GM12878 (cell line): ENCODE results near the gene ARHGEF26.

Source experiments
- ETV6 ChIP-seq, 2 experiments: fragments of 450-650 bp in 1 of 2; IDR thresholded peaks in 1 of 2; conservative IDR thresholded peaks in 1 of 2; 2 replicates each; pipeline ENCODE4 v1.6.1; 2014; ENCODE audit warnings: antibody characterized with exemption in 1 of 2, borderline replicate concordance in 1 of 2, low read depth in 1 of 2, mild to moderate bottlenecking in 1 of 2, moderate library complexity in 1 of 2
- NR2C1 ChIP-seq: fragments of 450-650 bp; IDR thresholded peaks from 2 replicates; pipeline ENCODE4 v1.6.1; 2017; ENCODE audit warnings: antibody characterized with exemption, mild to moderate bottlenecking, moderate library complexity
- POLR2A ChIP-seq: IDR thresholded peaks from 2 replicates; pipeline ENCODE4 v1.6.1; 2011; ENCODE audit warnings: low read depth, mild to moderate bottlenecking, low read length
- ZNF384 ChIP-seq: IDR thresholded peaks from 2 replicates; pipeline ENCODE4 v1.6.1; 2012; ENCODE audit warnings: low read depth, mild to moderate bottlenecking, low read length, improper control_type of control experiment, borderline replicate concordance
- TF ChIP-seq, protein P1 (sequence below): IDR thresholded peaks from 2 replicates; pipeline ENCODE4 v1.6.1; 2011; ENCODE audit warnings: borderline replicate concordance, low read depth, mild to moderate bottlenecking, moderate library complexity, low read length; ENCODE audit not compliant: insufficient read depth, poor library complexity, severe bottlenecking
- TF ChIP-seq, protein P2 (sequence below): fragments of 150-350 bp; IDR thresholded peaks from 2 replicates; pipeline ENCODE4 v1.6.1; 2016; ENCODE audit warnings: low read depth, low read length
- TF ChIP-seq, protein P3 (sequence below): IDR thresholded peaks from 2 replicates; pipeline ENCODE4 v1.6.1; 2011; ENCODE audit warnings: low read depth, mild to moderate bottlenecking, low read length, moderate library complexity, borderline replicate concordance; ENCODE audit errors: extremely low read depth

DNA sequence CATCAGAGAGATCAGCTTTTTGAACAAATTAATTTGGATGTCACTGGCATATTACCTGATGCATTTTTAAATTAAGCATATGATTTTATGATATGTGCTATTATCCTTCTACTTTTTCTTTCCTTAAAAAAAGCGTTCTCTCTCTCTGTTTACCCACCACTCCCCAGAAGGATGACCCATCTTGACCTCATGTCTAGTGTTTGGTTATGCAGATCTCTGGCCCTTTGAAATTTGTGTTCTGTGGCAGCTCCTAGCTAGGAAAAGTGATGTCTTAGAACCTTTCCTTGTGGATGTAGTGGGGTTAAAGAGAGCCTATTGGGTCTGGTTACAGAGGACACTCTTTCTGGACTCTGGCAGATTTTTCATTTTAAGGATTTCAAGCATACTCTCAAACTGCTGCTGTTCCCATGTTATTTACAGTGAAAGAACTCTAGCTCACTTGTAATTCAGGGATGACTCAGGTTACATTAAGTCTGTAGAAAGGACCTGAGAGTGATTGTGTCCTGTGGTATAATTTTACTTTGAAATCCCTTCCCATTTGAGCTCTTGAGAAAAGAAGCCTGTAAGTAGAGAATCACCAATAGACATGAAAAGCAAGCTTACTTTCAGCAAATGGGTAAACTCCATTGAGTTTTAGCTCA lies 23.8 kb downstream of the ARHGEF26 start:
- TF ChIP-seq POLR2A (no peak), NR2C1 (no peak), ETV6 (conservative IDR thresholded peaks at IDR 0.05 in 1 of 2, IDR thresholded peaks at IDR 0.05 in 1 of 2; ENCODE audit: borderline replicate concordance in 1 of 2, low read depth in 1 of 2) (no peak), ZNF384 (no peak)
- TF ChIP-seq, protein P1, sequence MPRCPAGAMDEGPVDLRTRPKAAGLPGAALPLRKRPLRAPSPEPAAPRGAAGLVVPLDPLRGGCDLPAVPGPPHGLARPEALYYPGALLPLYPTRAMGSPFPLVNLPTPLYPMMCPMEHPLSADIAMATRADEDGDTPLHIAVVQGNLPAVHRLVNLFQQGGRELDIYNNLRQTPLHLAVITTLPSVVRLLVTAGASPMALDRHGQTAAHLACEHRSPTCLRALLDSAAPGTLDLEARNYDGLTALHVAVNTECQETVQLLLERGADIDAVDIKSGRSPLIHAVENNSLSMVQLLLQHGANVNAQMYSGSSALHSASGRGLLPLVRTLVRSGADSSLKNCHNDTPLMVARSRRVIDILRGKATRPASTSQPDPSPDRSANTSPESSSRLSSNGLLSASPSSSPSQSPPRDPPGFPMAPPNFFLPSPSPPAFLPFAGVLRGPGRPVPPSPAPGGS, result no peak
- TF ChIP-seq, protein P2, sequence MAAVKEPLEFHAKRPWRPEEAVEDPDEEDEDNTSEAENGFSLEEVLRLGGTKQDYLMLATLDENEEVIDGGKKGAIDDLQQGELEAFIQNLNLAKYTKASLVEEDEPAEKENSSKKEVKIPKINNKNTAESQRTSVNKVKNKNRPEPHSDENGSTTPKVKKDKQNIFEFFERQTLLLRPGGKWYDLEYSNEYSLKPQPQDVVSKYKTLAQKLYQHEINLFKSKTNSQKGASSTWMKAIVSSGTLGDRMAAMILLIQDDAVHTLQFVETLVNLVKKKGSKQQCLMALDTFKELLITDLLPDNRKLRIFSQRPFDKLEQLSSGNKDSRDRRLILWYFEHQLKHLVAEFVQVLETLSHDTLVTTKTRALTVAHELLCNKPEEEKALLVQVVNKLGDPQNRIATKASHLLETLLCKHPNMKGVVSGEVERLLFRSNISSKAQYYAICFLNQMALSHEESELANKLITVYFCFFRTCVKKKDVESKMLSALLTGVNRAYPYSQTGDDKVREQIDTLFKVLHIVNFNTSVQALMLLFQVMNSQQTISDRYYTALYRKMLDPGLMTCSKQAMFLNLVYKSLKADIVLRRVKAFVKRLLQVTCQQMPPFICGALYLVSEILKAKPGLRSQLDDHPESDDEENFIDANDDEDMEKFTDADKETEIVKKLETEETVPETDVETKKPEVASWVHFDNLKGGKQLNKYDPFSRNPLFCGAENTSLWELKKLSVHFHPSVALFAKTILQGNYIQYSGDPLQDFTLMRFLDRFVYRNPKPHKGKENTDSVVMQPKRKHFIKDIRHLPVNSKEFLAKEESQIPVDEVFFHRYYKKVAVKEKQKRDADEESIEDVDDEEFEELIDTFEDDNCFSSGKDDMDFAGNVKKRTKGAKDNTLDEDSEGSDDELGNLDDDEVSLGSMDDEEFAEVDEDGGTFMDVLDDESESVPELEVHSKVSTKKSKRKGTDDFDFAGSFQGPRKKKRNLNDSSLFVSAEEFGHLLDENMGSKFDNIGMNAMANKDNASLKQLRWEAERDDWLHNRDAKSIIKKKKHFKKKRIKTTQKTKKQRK, result no peak
- TF ChIP-seq, protein P3, sequence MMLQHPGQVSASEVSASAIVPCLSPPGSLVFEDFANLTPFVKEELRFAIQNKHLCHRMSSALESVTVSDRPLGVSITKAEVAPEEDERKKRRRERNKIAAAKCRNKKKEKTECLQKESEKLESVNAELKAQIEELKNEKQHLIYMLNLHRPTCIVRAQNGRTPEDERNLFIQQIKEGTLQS, result no peak
